Stimulated activated CD4-positive, alpha-beta T cell treated with anti-CD3 and anti-CD28 coated beads, Interleukin-15, amount 100 ng/mL, for 48 hours (primary cell): ENCODE data around the gene LRRC56.
"Not testable (repeated sequence)": the region's sequence is repeated elsewhere in the genome, so short reads cannot be mapped to it uniquely, and the experiment has no call there.

Experiments used
- DNase-seq, 2 donors: peaks; one replicate each; pipeline ENCODE4 v3.0.0-alpha.2; 2020; ENCODE audit warnings: low read depth in 2 of 2

Gene LRRC56

GRCh38 chr11:559020-559620 lies 21.8 kb downstream of the LRRC56 start:
- no peak for DNase-seq

GRCh38 chr11:559712-560304 lies 22.5 kb downstream of the LRRC56 start:
- DNase-seq: no peak

GRCh38 chr11:560305-561147 lies 23.2 kb downstream of the LRRC56 start, which contains the start of the genes LMNTD2 and RASSF7:
LMNTD2 (minus strand) TSS chr11:560738; CDS start chr11:560716, 22 bp downstream.
RASSF7 (plus strand) TSS chr11:560970; CDS start chr11:561769, 799 bp downstream.
- DNase-seq: peak; percentile 85 to 95

GRCh38 chr11:561148-562003 lies 24.0 kb downstream of the LRRC56 start:
- DNase-seq: no peak

GRCh38 chr11:562046-562645 lies 24.8 kb downstream of the LRRC56 start:
- DNase-seq: no peak

- no peak for DNase-seq
Observed at GRCh38 chr11:563066-563811, 25.9 kb downstream of the LRRC56 start.

- DNase-seq: no peak
Observed at GRCh38 chr11:563812-564578, 26.7 kb downstream of the LRRC56 start.

GRCh38 chr11:565921-566509 lies 28.7 kb downstream of the LRRC56 start:
- DNase-seq: no peak

GRCh38 chr11:567011-567628 lies 29.8 kb downstream of the LRRC56 start:
- DNase-seq: no peak

GRCh38 chr11:567629-568292 lies 30.4 kb downstream of the LRRC56 start:
- no peak for DNase-seq

- DNase-seq: peak; percentile 86 to 95
Observed at GRCh38 chr11:568306-569157, 31.2 kb downstream of the LRRC56 start.

- no peak for DNase-seq
Observed at GRCh38 chr11:569158-569885, 32.0 kb downstream of the LRRC56 start.

- no peak for DNase-seq
Observed at GRCh38 chr11:571802-572185, 34.5 kb downstream of the LRRC56 start.

GRCh38 chr11:573146-573759 lies 35.9 kb downstream of the LRRC56 start:
- no peak for DNase-seq

- DNase-seq: not testable (repeated sequence)
Observed at GRCh38 chr11:574031-574570, 36.8 kb downstream of the LRRC56 start.
